H1 (cell line): ENCODE results near the gene CORO7. TPM values are rescaled to one million over a fixed set of nuclear protein-coding genes. Genes with fewer than 3 reads are reported as not detected.
A peak's percentile ranks its signal among the peaks of the same experiment; 100 is the strongest.

Experiments used
- CTCF ChIA-PET: fragments of 300-600 bp; sonication (Branson Sonifier 250); formaldehyde crosslinking; loops from one replicate; lab custom pipeline; 2021; ENCODE audit not compliant: partially characterized antibody; lab: Charles Lee
- POLR2A ChIA-PET: fragments of 300-600 bp; sonication (Branson Sonifier 250); formaldehyde crosslinking; loops from one replicate; lab custom pipeline; 2021; ENCODE audit warnings: inconsistent platforms; ENCODE audit not compliant: partially characterized antibody; lab: Charles Lee
- DNase-seq, 2 experiments: peaks; one replicate each; pipeline versions ENCODE4 v3.0.0 to v3.0.0-alpha.2; 2010 to 2022; ENCODE audit warnings: low spot score in 2 of 2, low read depth in 1 of 2, mixed read lengths in 1 of 2
- FAIRE-seq: peaks from 2 replicates; lab custom pipeline; 2011; peaks lifted over from hg19 to GRCh38; lab: Jason Lieb, UNC
- H2AFZ ChIP-seq: 2 replicates; pipeline ENCODE4 v1.8.1; 2012; ENCODE audit warnings: low read length, inconsistent platforms
- H2AK5ac ChIP-seq: 2 replicates; pipeline ENCODE4 v1.6.1; 2013; ENCODE audit warnings: low read depth, low read length
- H2BK120ac ChIP-seq: replicated peaks from 2 replicates; pipeline ENCODE3; 2013; ENCODE audit warnings: low read depth, low read length, inconsistent platforms
- H2BK12ac ChIP-seq: 2 replicates; pipeline ENCODE4 v1.6.1; 2013; ENCODE audit warnings: low read depth, low read length
- H2BK15ac ChIP-seq: 2 replicates; pipeline ENCODE4 v1.6.1; 2013; ENCODE audit warnings: low read length
- H2BK20ac ChIP-seq: 2 replicates; pipeline ENCODE4 v1.6.1; 2013; ENCODE audit warnings: low read length
- H2BK5ac ChIP-seq: 2 replicates; pipeline ENCODE4 v1.6.1; 2013; ENCODE audit warnings: low read depth, low read length
- H3K14ac ChIP-seq: 2 replicates; pipeline ENCODE4 v1.6.1; 2013; ENCODE audit warnings: inconsistent platforms; ENCODE audit not compliant: insufficient read length
- H3K18ac ChIP-seq: 2 replicates; pipeline ENCODE4 v1.6.1; 2013; ENCODE audit warnings: low read length; ENCODE audit errors: extremely low read depth
- H3K23ac ChIP-seq: 2 replicates; pipeline ENCODE4 v1.6.1; 2013; ENCODE audit warnings: inconsistent platforms; ENCODE audit not compliant: insufficient read length
- H3K23me2 ChIP-seq: 2 replicates; pipeline ENCODE4 v1.6.1; 2013; ENCODE audit warnings: low read depth, low read length
- H3K27ac ChIP-seq: 2 replicates; pipeline ENCODE4 v1.6.1; 2011; ENCODE audit warnings: low read depth, low read length, inconsistent platforms
- H3K27me3 ChIP-seq, 4 experiments: replicated peaks in 1 of 4; 1 replicate in 1 of 4; 2 replicates in 3 of 4; pipeline versions ENCODE4 v1.6.1 to v1.8.1; 2011 to 2013; ENCODE audit warnings: low read length in 3 of 4, mild to moderate bottlenecking in 3 of 4, inconsistent platforms in 2 of 4, mixed read lengths in 2 of 4, moderate library complexity in 1 of 4; ENCODE audit not compliant: control insufficient read depth in 3 of 4, insufficient read depth in 3 of 4; ENCODE audit errors: extremely low read depth in 1 of 4
- H3K36me3 ChIP-seq, 4 experiments: 2 replicates each; pipeline versions ENCODE4 v1.6.1 to v1.8.1; 2011 to 2013; ENCODE audit warnings: mild to moderate bottlenecking in 4 of 4, low read length in 3 of 4, moderate library complexity in 2 of 4, control low read depth in 1 of 4, inconsistent platforms in 1 of 4; ENCODE audit not compliant: insufficient read depth in 4 of 4, control insufficient read depth in 2 of 4
- H3K4ac ChIP-seq: replicated peaks from 2 replicates; pipeline ENCODE3; 2013; ENCODE audit warnings: low read length, low read depth, mixed read lengths, inconsistent platforms; ENCODE audit not compliant: insufficient read length
- H3K4me1 ChIP-seq, 4 experiments: replicated peaks in 1 of 4; 1 replicate in 1 of 4; 2 replicates in 3 of 4; pipeline versions ENCODE4 v1.6.1 to v1.8.1; 2011 to 2013; ENCODE audit warnings: low read length in 3 of 4, inconsistent platforms in 2 of 4, mixed read lengths in 1 of 4; ENCODE audit not compliant: insufficient read depth in 4 of 4, control insufficient read depth in 3 of 4
- H3K4me2 ChIP-seq, 2 experiments: 2 replicates each; pipeline versions ENCODE4 v1.6.1 to v1.8.1; 2011 to 2013; ENCODE audit warnings: low read depth in 2 of 2, low read length in 2 of 2, control low read depth in 1 of 2, inconsistent platforms in 1 of 2, mild to moderate bottlenecking in 1 of 2; ENCODE audit not compliant: insufficient read depth in 1 of 2
- H3K4me3 ChIP-seq, 4 experiments: fragments of 200-600, 300-600 bp in 1 of 4; sonication (generic), shearing (Covaris generic), sonication (Bioruptor Twin) in 1 of 4; 2 replicates each; pipeline versions ENCODE4 v1.5.1 to v1.8.1; 2011 to 2016; ENCODE audit warnings: low read length in 4 of 4, low read depth in 3 of 4, control low read depth in 2 of 4, inconsistent platforms in 2 of 4, mild to moderate bottlenecking in 2 of 4, mixed read lengths in 1 of 4, moderate library complexity in 1 of 4; ENCODE audit not compliant: insufficient read depth in 2 of 4; ENCODE audit errors: extremely low read depth in 1 of 4
- H3K56ac ChIP-seq: replicated peaks from 2 replicates; pipeline ENCODE3; 2013; ENCODE audit warnings: low read depth, mild to moderate bottlenecking, mixed read lengths, low read length, inconsistent platforms; ENCODE audit not compliant: insufficient read length
- H3K79me1 ChIP-seq: 2 replicates; pipeline ENCODE4 v1.6.1; 2013; ENCODE audit warnings: low read depth, low read length, control low read depth
- H3K79me2 ChIP-seq, 2 experiments: 2 replicates each; pipeline versions ENCODE4 v1.6.1 to v1.8.1; 2012 to 2013; ENCODE audit warnings: low read length in 2 of 2, mild to moderate bottlenecking in 2 of 2, inconsistent platforms in 1 of 2; ENCODE audit not compliant: insufficient read depth in 2 of 2, control insufficient read depth in 1 of 2
- H3K9ac ChIP-seq, 4 experiments: replicated peaks in 1 of 4; 1 replicate in 1 of 4; 2 replicates in 3 of 4; pipeline versions ENCODE4 v1.6.1 to v1.8.1; 2011 to 2013; ENCODE audit warnings: low read depth in 3 of 4, low read length in 3 of 4, control low read depth in 2 of 4, mild to moderate bottlenecking in 2 of 4, moderate library complexity in 2 of 4, inconsistent platforms in 1 of 4; ENCODE audit errors: extremely low read depth in 1 of 4
- H3K9me3 ChIP-seq, 2 experiments: 2 replicates each; pipeline versions ENCODE4 v1.6.1 to v1.8.1; 2012 to 2013; ENCODE audit warnings: mild to moderate bottlenecking in 2 of 2, moderate library complexity in 2 of 2, control low read depth in 1 of 2, inconsistent platforms in 1 of 2, low read depth in 1 of 2, low read length in 1 of 2, mixed read lengths in 1 of 2; ENCODE audit not compliant: insufficient read depth in 2 of 2
- H4K20me1 ChIP-seq, 2 experiments: replicated peaks in 1 of 2; 2 replicates each; pipeline versions ENCODE3 to v1.8.1; 2011 to 2013; ENCODE audit warnings: inconsistent platforms in 2 of 2, low read length in 2 of 2, mild to moderate bottlenecking in 1 of 2; ENCODE audit not compliant: insufficient read depth in 2 of 2, control insufficient read depth in 1 of 2
- H4K5ac ChIP-seq: 2 replicates; pipeline ENCODE4 v1.6.1; 2013; ENCODE audit warnings: low read length, low read depth, mixed read lengths, inconsistent platforms; ENCODE audit not compliant: insufficient read length
- H4K8ac ChIP-seq: 2 replicates; pipeline ENCODE4 v1.8.0; 2013; ENCODE audit warnings: mild to moderate bottlenecking, moderate library complexity, low read length, inconsistent platforms; ENCODE audit not compliant: insufficient read depth; ENCODE audit errors: extremely low read depth
- H4K91ac ChIP-seq: replicated peaks from 2 replicates; pipeline ENCODE3; 2013; ENCODE audit warnings: low read length, mixed read lengths, inconsistent platforms; ENCODE audit not compliant: insufficient read length
- CTBP2 ChIP-seq: IDR thresholded peaks from 2 replicates; pipeline ENCODE4 v1.7.0; 2011; ENCODE audit warnings: borderline replicate concordance, mild to moderate bottlenecking, moderate library complexity, mixed read lengths, low read length; ENCODE audit not compliant: insufficient read depth, insufficient read length
- JUND ChIP-seq: IDR thresholded peaks from 2 replicates; pipeline ENCODE4 v1.6.1; 2011; ENCODE audit warnings: mild to moderate bottlenecking, improper control_type of control experiment, low read length
- KDM5A ChIP-seq: fragments of 200-600 bp; IDR thresholded peaks from 2 replicates; pipeline ENCODE4 v1.7.1; 2012; ENCODE audit warnings: mild to moderate bottlenecking, low read length, inconsistent platforms, mixed read lengths
- MAFK ChIP-seq: IDR thresholded peaks from 2 replicates; pipeline ENCODE4 v1.6.1; 2012; ENCODE audit warnings: low read depth, mild to moderate bottlenecking, improper control_type of control experiment, low read length
- POLR2A ChIP-seq, 2 experiments: IDR thresholded peaks; 1 replicate in 1 of 2; 2 replicates in 1 of 2; pipeline ENCODE4 v1.6.1; 2011; ENCODE audit warnings: low read depth in 2 of 2, low read length in 2 of 2, mild to moderate bottlenecking in 2 of 2; ENCODE audit errors: control extremely low read depth in 1 of 2
- RNF2 ChIP-seq: fragments of 200-900, 300-1000 bp; sonication (generic); IDR thresholded peaks from 2 replicates; pipeline ENCODE4 v1.7.1; 2016; ENCODE audit warnings: borderline replicate concordance, low read depth, mild to moderate bottlenecking, antibody characterized with exemption, low read length; ENCODE audit not compliant: poor library complexity, severe bottlenecking; ENCODE audit errors: missing control alignments
- YY1 ChIP-seq: IDR thresholded peaks from 2 replicates; pipeline ENCODE4 v1.6.1; 2011; ENCODE audit warnings: low read depth, mild to moderate bottlenecking, low read length
- WGBS, 2 experiments: shearing (Covaris generic) in 1 of 2; methylation state at CpG; one replicate each; pipeline versions ENCODE4 v1.1.6 to v1.1.7; 2013 to 2015; ENCODE audit warnings: low lambda C conversion rate in 2 of 2, mixed read lengths in 2 of 2, inconsistent platforms in 1 of 2, low coverage in 1 of 2, missing lambda C conversion rate in 1 of 2; ENCODE audit not compliant: insufficient replicate concordance in 2 of 2, insufficient coverage in 1 of 2, insufficient read length in 1 of 2; ENCODE audit errors: extremely low coverage in 1 of 2, missing lambda C conversion rate in 1 of 2; 5-methylcytosine and 5-hydroxymethylcytosine counted together
- polyA plus RNA-seq, 7 experiments: library from polyadenylated mRNA; depleted of rRNA in 3 of 7; stranded (reverse) in 5 of 7; unstranded in 2 of 7; fragments of >200 nt in 5 of 7; fragments of 200-250 nt in 2 of 7; gene quantifications; 1 replicate in 5 of 7; 2 replicates in 1 of 7; 4 replicates in 1 of 7; pipeline versions ENCODE4 v1.2.1 to v1.2.3, GENCODE V29; 2011 to 2013; ENCODE audit warnings: missing spikeins in 2 of 7, mixed read lengths in 2 of 7
- total RNA-seq: library from RNA; stranded (reverse); fragmentation: NEBNext Ultra II Directional; extraction: Animal tissue kit (Norgen Biotek cat#: 25700); gene quantifications from 2 replicates; pipeline ENCODE4 v1.2.1, GENCODE V29; 2021
- TF ChIP-seq, protein P1 (sequence below): IDR thresholded peaks from 2 replicates; pipeline ENCODE4 v1.6.1; 2011; ENCODE audit warnings: low read length, improper control_type of control experiment
- TF ChIP-seq, protein P2 (sequence below): IDR thresholded peaks from 2 replicates; pipeline ENCODE4 v1.6.1; 2012; ENCODE audit warnings: inconsistent platforms

Gene CORO7
- total and polyA plus RNA-seq, 2 of the 8 experiments (the other 6 are each of a cell fraction or from before 2014, with no cell fraction given): 25.2 to 29.8 TPM

DNA sequence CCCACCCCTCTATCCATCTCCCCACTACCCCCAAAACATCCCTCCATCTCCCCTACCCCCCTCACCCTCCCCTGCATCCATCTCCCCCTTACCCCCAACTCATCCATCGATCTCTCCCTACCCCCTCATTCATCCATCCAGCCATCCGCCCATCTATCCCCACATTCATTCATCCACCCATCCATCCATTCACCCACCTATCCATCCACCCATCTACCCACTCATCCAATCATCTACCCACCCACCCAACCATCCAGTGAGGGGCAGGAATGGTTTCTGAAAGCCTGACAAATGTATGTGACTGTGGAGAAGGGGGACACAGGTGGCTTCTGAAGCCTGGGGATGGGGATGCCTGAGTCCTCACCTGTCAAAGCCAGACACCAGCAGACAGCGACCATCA is 56.5 kb downstream of the CORO7 start:
- Histone ChIP-seq H3K4me3 (no peak overlapping the region), H3K4ac (no peak overlapping the region), H3K4me2 (no peak overlapping the region), H2AK5ac (no peak overlapping the region), H4K20me1 (peaks cover 0 to 3% of the 10 kb centered on the region in 2 experiments), H3K23me2 (peaks cover 2% of the 10 kb centered on the region; the same call in 1 of the 2 replicates), H4K5ac (no peak overlapping the region), H3K79me1 (no peaks in the 10 kb centered on the region), H3K27ac (no peak overlapping the region), H3K18ac (no peak overlapping the region), H2BK12ac (no peak overlapping the region), H3K79me2 (no peaks in the 10 kb centered on the region), H2AFZ (no peak overlapping the region), H3K9ac (no peak overlapping the region), H3K9me3 (no peaks in the 10 kb centered on the region), H2BK15ac (no peak overlapping the region), H3K56ac (no peak overlapping the region), H3K4me1 (peaks cover 0 to 3% (median 1%) of the 10 kb centered on the region in 4 experiments; a peak in 3 of 7 replicates), H2BK20ac (no peak overlapping the region), H3K14ac (no peak overlapping the region), H2BK5ac (no peak overlapping the region), H4K8ac (no peak overlapping the region), H3K27me3 (no peaks in the 10 kb centered on the region), H3K36me3 (no peaks in the 10 kb centered on the region), H2BK120ac (no peak overlapping the region), H3K23ac (no peak overlapping the region), H4K91ac (peak overlapping the region; percentile 74)
- FAIRE-seq: no peak
- CTCF ChIA-PET: interaction anchor here (0.8 to 14.0 kb wide), 24 partner anchors 10 to 95 kb away, joined by 3 to 425 read pairs (median 5); partner anchors contain the start of gene VASN
- no peak for DNase-seq
- 86 to 100% methylated on average over 2 of the region's 3 CpGs for WGBS, 2 experiments
- POLR2A ChIA-PET: interaction anchor here (0.6 to 2.3 kb wide), 10 partner anchors 9 to 361 kb away, joined by 3 to 14 read pairs (median 5); partner anchors contain the start of gene PAM16
- TF ChIP-seq CTBP2: no peak
- no peak for TF ChIP-seq YY1
- TF ChIP-seq, protein P1, sequence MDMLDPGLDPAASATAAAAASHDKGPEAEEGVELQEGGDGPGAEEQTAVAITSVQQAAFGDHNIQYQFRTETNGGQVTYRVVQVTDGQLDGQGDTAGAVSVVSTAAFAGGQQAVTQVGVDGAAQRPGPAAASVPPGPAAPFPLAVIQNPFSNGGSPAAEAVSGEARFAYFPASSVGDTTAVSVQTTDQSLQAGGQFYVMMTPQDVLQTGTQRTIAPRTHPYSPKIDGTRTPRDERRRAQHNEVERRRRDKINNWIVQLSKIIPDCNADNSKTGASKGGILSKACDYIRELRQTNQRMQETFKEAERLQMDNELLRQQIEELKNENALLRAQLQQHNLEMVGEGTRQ: no peak
- no peak for TF ChIP-seq POLR2A (IDR thresholded peaks at IDR 0.05; ENCODE audit: control extremely low read depth in 1 of 2, low read depth in 2 of 2, low read length in 2 of 2)
- TF ChIP-seq RNF2: no peak
- TF ChIP-seq MAFK: no peak
- TF ChIP-seq KDM5A: no peak
- TF ChIP-seq JUND: no peak
- TF ChIP-seq, protein P2, sequence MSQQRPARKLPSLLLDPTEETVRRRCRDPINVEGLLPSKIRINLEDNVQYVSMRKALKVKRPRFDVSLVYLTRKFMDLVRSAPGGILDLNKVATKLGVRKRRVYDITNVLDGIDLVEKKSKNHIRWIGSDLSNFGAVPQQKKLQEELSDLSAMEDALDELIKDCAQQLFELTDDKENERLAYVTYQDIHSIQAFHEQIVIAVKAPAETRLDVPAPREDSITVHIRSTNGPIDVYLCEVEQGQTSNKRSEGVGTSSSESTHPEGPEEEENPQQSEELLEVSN: no peak
